H9 (cell line): ENCODE measurements around the gene KCNV2. TPM values are rescaled to one million over a fixed set of nuclear protein-coding genes. Genes with fewer than 3 reads are reported as not detected.

Experiments used
- DNase-seq: peaks from one replicate; pipeline ENCODE4 v3.0.0-alpha.2; 2017
- H2AFZ ChIP-seq: one replicate; pipeline ENCODE4 v1.6.1; 2013; ENCODE audit warnings: mild to moderate bottlenecking, low read length, control low read depth, moderate library complexity
- H2AK5ac ChIP-seq: 2 replicates; pipeline ENCODE4 v1.6.1; 2013; ENCODE audit warnings: low read length, control low read depth, mixed read lengths; ENCODE audit not compliant: insufficient read length
- H2BK120ac ChIP-seq: one replicate; pipeline ENCODE4 v1.6.1; 2013; ENCODE audit warnings: low read depth, mild to moderate bottlenecking, low read length, control low read depth, inconsistent platforms; ENCODE audit not compliant: poor library complexity, severe bottlenecking
- H2BK12ac ChIP-seq: 2 replicates; pipeline ENCODE4 v1.6.1; 2013; ENCODE audit warnings: low read length, control low read depth, mixed read lengths, low read depth; ENCODE audit not compliant: insufficient read length
- H2BK15ac ChIP-seq: 2 replicates; pipeline ENCODE4 v1.6.1; 2013; ENCODE audit warnings: low read depth, low read length, control low read depth
- H2BK20ac ChIP-seq: one replicate; pipeline ENCODE4 v1.6.1; 2013; ENCODE audit warnings: low read depth, mild to moderate bottlenecking, low read length, control low read depth, inconsistent platforms; ENCODE audit not compliant: poor library complexity, severe bottlenecking
- H2BK5ac ChIP-seq: 2 replicates; pipeline ENCODE4 v1.6.1; 2013; ENCODE audit warnings: low read length, control low read depth, mixed read lengths; ENCODE audit not compliant: insufficient read length
- H3K14ac ChIP-seq: 2 replicates; pipeline ENCODE4 v1.6.1; 2013; ENCODE audit warnings: low read length, control low read depth; ENCODE audit not compliant: insufficient read depth
- H3K18ac ChIP-seq: 2 replicates; pipeline ENCODE4 v1.6.1; 2013; ENCODE audit warnings: low read depth, mild to moderate bottlenecking, mixed read lengths, low read length, control low read depth; ENCODE audit not compliant: insufficient read length
- H3K23ac ChIP-seq: 2 replicates; pipeline ENCODE4 v1.6.1; 2013; ENCODE audit warnings: low read length, control low read depth, mixed read lengths, low read depth; ENCODE audit not compliant: insufficient read length
- H3K23me2 ChIP-seq: 2 replicates; pipeline ENCODE4 v1.6.1; 2013; ENCODE audit warnings: low read depth, mild to moderate bottlenecking, mixed read lengths, low read length, control low read depth; ENCODE audit not compliant: insufficient read length, poor library complexity, severe bottlenecking
- H3K27ac ChIP-seq: 2 replicates; pipeline ENCODE4 v1.5.1; 2013; ENCODE audit warnings: low read length, control low read depth, mixed read lengths, low read depth; ENCODE audit not compliant: insufficient read length
- H3K27me3 ChIP-seq: 2 replicates; pipeline ENCODE4 v1.6.1; 2013; ENCODE audit warnings: low read length, control low read depth, inconsistent platforms; ENCODE audit not compliant: insufficient read depth
- H3K4ac ChIP-seq: 2 replicates; pipeline ENCODE4 v1.6.1; 2013; ENCODE audit warnings: low read depth, mild to moderate bottlenecking, control low read depth, inconsistent platforms, low read length, moderate library complexity
- H3K4me1 ChIP-seq: 2 replicates; pipeline ENCODE4 v1.6.1; 2013; ENCODE audit warnings: low read length, control low read depth, inconsistent platforms; ENCODE audit not compliant: insufficient read depth
- H3K4me2 ChIP-seq: 2 replicates; pipeline ENCODE4 v1.6.1; 2013; ENCODE audit warnings: low read length, control low read depth, mixed read lengths; ENCODE audit not compliant: insufficient read length, insufficient read depth
- H3K56ac ChIP-seq: 2 replicates; pipeline ENCODE4 v1.6.1; 2013; ENCODE audit warnings: low read depth, mild to moderate bottlenecking, mixed read lengths, low read length, control low read depth; ENCODE audit not compliant: insufficient read length
- H3K79me1 ChIP-seq: 2 replicates; pipeline ENCODE4 v1.6.1; 2013; ENCODE audit warnings: low read depth, mild to moderate bottlenecking, moderate library complexity, low read length, control low read depth, inconsistent platforms; ENCODE audit not compliant: insufficient read depth, poor library complexity, severe bottlenecking
- H3K79me2 ChIP-seq: 2 replicates; pipeline ENCODE4 v1.6.1; 2013; ENCODE audit warnings: low read length, control low read depth, inconsistent platforms; ENCODE audit not compliant: insufficient read depth
- H3K9ac ChIP-seq: 2 replicates; pipeline ENCODE4 v1.6.1; 2013; ENCODE audit warnings: low read length, control low read depth, mixed read lengths; ENCODE audit not compliant: insufficient read length; ENCODE audit errors: extremely low read depth
- H3K9me3 ChIP-seq: one replicate; pipeline ENCODE4 v1.6.1; 2013; ENCODE audit warnings: low read depth, low read length, inconsistent platforms; ENCODE audit not compliant: control insufficient read depth
- H3T11ph ChIP-seq: one replicate; pipeline ENCODE4 v1.6.1; 2013; ENCODE audit warnings: mild to moderate bottlenecking, low read length, control low read depth, inconsistent platforms
- H4K20me1 ChIP-seq: one replicate; pipeline ENCODE4 v1.6.1; 2013; ENCODE audit not compliant: control insufficient read depth, insufficient read length, insufficient read depth
- H4K5ac ChIP-seq: 2 replicates; pipeline ENCODE4 v1.6.1; 2013; ENCODE audit warnings: low read depth, mild to moderate bottlenecking, mixed read lengths, low read length, control low read depth; ENCODE audit not compliant: insufficient read length
- H4K8ac ChIP-seq: replicated peaks from 2 replicates; pipeline ENCODE4 v1.6.1; 2013; ENCODE audit warnings: low read length, control low read depth, mixed read lengths, low read depth; ENCODE audit not compliant: insufficient read length
- H4K91ac ChIP-seq: 2 replicates; pipeline ENCODE4 v1.6.1; 2013; ENCODE audit warnings: low read depth, mild to moderate bottlenecking, moderate library complexity, mixed read lengths, low read length, control low read depth; ENCODE audit not compliant: insufficient read length
- H3K27ac Mint-ChIP-seq, 3 experiments: 2 replicates in 2 of 3; 3 replicates in 1 of 3; pipeline ENCODE4 v1.8.0; 2020 to 2021; ENCODE audit warnings: mixed read lengths in 3 of 3, mild to moderate bottlenecking in 1 of 3, moderate library complexity in 1 of 3
- H3K27me3 Mint-ChIP-seq: 2 replicates; pipeline ENCODE4 v1.8.0; 2021; ENCODE audit warnings: low read depth, mild to moderate bottlenecking, moderate library complexity, mixed read lengths
- H3K36me3 Mint-ChIP-seq, 3 experiments: 2 replicates in 2 of 3; 3 replicates in 1 of 3; pipeline ENCODE4 v1.8.0; 2020 to 2021; ENCODE audit warnings: low read depth in 3 of 3, mixed read lengths in 3 of 3; ENCODE audit not compliant: insufficient read depth in 1 of 3
- H3K4me1 Mint-ChIP-seq, 2 experiments: 2 replicates each; pipeline ENCODE4 v1.8.0; 2020; ENCODE audit warnings: mixed read lengths in 2 of 2
- H3K4me3 Mint-ChIP-seq, 2 experiments: 2 replicates in 1 of 2; 3 replicates in 1 of 2; pipeline ENCODE4 v1.8.0; 2020 to 2021; ENCODE audit warnings: mild to moderate bottlenecking in 2 of 2, mixed read lengths in 2 of 2, moderate library complexity in 1 of 2
- H3K9me3 Mint-ChIP-seq, 2 experiments: 2 replicates in 1 of 2; 3 replicates in 1 of 2; pipeline ENCODE4 v1.8.0; 2020; ENCODE audit warnings: mild to moderate bottlenecking in 2 of 2, mixed read lengths in 2 of 2, moderate library complexity in 1 of 2
- CTCF ChIP-seq: fragments of 200-600 bp; sonication (generic); conservative IDR thresholded peaks from 3 replicates; pipeline ENCODE4 v1.8.0; 2021; ENCODE audit warnings: antibody characterized with exemption, mild to moderate bottlenecking
- WGBS: extraction: QIAGEN DNeasy Blood & Tissue Kit; methylation state at CpG from one replicate; pipeline ENCODE4 v1.1.7; 2013; ENCODE audit warnings: missing lambda C conversion rate, low lambda C conversion rate, mixed read lengths; ENCODE audit not compliant: insufficient read length; ENCODE audit errors: extremely low coverage; 5-methylcytosine and 5-hydroxymethylcytosine counted together
- total RNA-seq: library from RNA; stranded (reverse); gene quantifications from 2 replicates; pipeline ENCODE4 v1.2.1, GENCODE V29; 2021

KCNV2 gene
- total RNA-seq, 1 experiment from 2014 or later, result not detected

- H3K4me2 ChIP-seq, result no peak overlapping the region
- Mint-ChIP-seq H3K9me3 (peaks cover 50% of the 10 kb centered on the region in 2 experiments), H3K4me3 (no peak overlapping the region), H3K27ac (no peak overlapping the region), H3K27me3 (no peaks in the 10 kb centered on the region), H3K36me3 (peaks cover 87 to 99% (median 96%) of the 10 kb centered on the region in 3 experiments), H3K4me1 (peaks cover 0 to 3% of the 10 kb centered on the region in 2 experiments; a peak in 1 of 4 replicates)
- H3K23ac ChIP-seq, result no peak overlapping the region
- no peak overlapping the region for H3K9ac ChIP-seq
- peaks cover 10% of the 10 kb centered on the region for H3K9me3 ChIP-seq
- H3K79me2 ChIP-seq, result no peaks in the 10 kb centered on the region; the same call in 1 of the 2 replicates
- no peak overlapping the region for H2BK12ac ChIP-seq
- no CpG with 5 or more reads among the region's 3 CpGs for WGBS
- no peak overlapping the region for H3K4ac ChIP-seq
- H3K23me2 ChIP-seq, result no peaks in the 10 kb centered on the region
- no peak overlapping the region for H3T11ph ChIP-seq
- no peak overlapping the region for H2BK15ac ChIP-seq
- no peak for DNase-seq
- no peak overlapping the region for H2AK5ac ChIP-seq
- no peak overlapping the region for H3K56ac ChIP-seq
- H2BK5ac ChIP-seq, result no peak overlapping the region
- TF ChIP-seq CTCF, result no peak
- H3K27me3 ChIP-seq, result no peaks in the 10 kb centered on the region
- H2BK120ac ChIP-seq, result no peak overlapping the region
- no peaks in the 10 kb centered on the region for H3K79me1 ChIP-seq
- H3K18ac ChIP-seq, result no peak overlapping the region
- no peaks in the 10 kb centered on the region for H4K20me1 ChIP-seq
- no peak overlapping the region for H2AFZ ChIP-seq
- H3K4me1 ChIP-seq, result no peaks in the 10 kb centered on the region; the same call in 1 of the 2 replicates
- H4K8ac ChIP-seq, result no peak overlapping the region
- no peak overlapping the region for H3K14ac ChIP-seq
- H4K91ac ChIP-seq, result no peak overlapping the region
- no peak overlapping the region for H3K27ac ChIP-seq
- no peak overlapping the region for H4K5ac ChIP-seq
- no peak overlapping the region for H2BK20ac ChIP-seq
Measured at GRCh38 chr9:2777454-2777853, 60.1 kb downstream of the KCNV2 start.
